ENCODE results near the gene BYSL.

DNA sequence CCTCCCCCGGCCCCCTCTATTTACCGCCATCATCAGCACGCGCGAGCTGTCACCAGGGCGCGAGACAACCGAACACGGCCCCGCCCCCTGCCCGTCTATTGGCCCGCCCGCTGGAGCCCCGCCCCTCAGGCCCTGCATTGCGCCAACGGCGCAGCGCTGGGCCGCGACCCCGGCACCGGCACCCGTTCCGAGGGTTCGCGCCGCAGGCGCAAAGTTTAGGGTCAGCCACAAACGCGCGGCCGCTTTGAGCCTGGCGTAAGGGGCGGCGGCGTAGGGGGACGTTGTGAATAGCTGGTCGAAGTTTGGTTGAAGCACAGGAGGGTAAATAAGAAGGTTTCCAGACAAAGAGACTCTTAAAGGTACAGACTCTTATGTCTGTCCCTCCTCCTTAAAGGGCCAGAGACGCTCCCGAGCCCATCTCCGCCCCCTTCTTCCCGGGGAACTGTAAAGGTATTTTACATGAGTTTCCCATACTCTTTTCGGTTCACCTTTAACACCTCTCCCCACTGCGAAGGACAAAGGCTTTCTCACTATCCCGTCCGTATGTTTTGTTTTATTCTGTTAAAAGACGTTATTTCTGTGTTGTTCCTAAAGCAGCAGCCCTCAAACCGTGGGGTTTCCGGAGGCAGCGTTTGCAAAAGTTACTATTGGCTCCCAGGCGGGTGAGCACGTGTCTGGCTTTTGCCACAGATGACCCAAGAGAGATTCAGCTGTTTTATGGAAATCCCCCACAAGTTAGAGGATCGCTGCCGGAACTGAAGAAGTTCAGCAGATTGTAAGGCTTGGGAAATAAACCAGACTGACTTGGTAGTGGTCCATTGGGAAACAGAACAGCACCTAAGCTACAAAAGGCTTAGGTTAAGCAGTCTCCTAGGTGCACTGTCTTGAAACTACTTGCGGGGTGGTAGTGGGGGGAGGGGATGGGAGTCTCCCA, 25.7 kb upstream of the BYSL start, which contains the start of gene USP49:
- TF ChIP-seq EZH2phosphoT487 (IDR thresholded peaks at IDR 0.05; ENCODE audit: low read depth, severe bottlenecking, unreplicated experiment) (no peak), EZH2 (IDR thresholded peaks at IDR 0.05; ENCODE audit: borderline replicate concordance) (no peak)
- TF ChIP-seq, protein P1, sequence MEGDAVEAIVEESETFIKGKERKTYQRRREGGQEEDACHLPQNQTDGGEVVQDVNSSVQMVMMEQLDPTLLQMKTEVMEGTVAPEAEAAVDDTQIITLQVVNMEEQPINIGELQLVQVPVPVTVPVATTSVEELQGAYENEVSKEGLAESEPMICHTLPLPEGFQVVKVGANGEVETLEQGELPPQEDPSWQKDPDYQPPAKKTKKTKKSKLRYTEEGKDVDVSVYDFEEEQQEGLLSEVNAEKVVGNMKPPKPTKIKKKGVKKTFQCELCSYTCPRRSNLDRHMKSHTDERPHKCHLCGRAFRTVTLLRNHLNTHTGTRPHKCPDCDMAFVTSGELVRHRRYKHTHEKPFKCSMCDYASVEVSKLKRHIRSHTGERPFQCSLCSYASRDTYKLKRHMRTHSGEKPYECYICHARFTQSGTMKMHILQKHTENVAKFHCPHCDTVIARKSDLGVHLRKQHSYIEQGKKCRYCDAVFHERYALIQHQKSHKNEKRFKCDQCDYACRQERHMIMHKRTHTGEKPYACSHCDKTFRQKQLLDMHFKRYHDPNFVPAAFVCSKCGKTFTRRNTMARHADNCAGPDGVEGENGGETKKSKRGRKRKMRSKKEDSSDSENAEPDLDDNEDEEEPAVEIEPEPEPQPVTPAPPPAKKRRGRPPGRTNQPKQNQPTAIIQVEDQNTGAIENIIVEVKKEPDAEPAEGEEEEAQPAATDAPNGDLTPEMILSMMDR (IDR thresholded peaks at IDR 0.05; ENCODE audit: poor library complexity) = no peak
